HepG2 (cell line): ENCODE results near the gene TMEM156. TPM values are rescaled to one million over a fixed set of nuclear protein-coding genes. Genes with fewer than 3 reads are reported as not detected.
A peak's percentile ranks its signal among the peaks of the same experiment; 100 is the strongest.

Source experiments
- ATAC-seq: fragments of 200-7000 bp; cut with Tn5 transposase; 3 replicates; pipeline ENCODE4 v1.9.1; 2020; ENCODE audit warnings: mild to moderate bottlenecking, moderate library complexity
- BruUV-seq: library from RNA; stranded (reverse); fragments of 400-500 nt; replicated peaks from 2 replicates; lab custom pipeline; 2021; lab: Mats Ljungman, UMichigan
- CTCF ChIA-PET: fragments of 300-600 bp; formaldehyde crosslinking; extraction: SDS; loops from one replicate; lab custom pipeline; 2021; ENCODE audit warnings: low total read pairs, inconsistent platforms, low intra/inter-chr PET ratio; lab: Yijun Ruan, JAX
- POLR2A ChIA-PET: fragments of 350-600 bp; sonication (Branson Sonifier 250); formaldehyde crosslinking; loops from one replicate; lab custom pipeline; 2020; ENCODE audit warnings: antibody characterized with exemption, inconsistent platforms; lab: Yijun Ruan, JAX
- DNase-seq: peaks from one replicate; pipeline ENCODE4 v3.0.0-alpha.2; 2015; ENCODE audit warnings: low spot score
- FAIRE-seq: peaks from 3 replicates; lab custom pipeline; 2011; peaks lifted over from hg19 to GRCh38; lab: Jason Lieb, UNC
- H2AFZ ChIP-seq: one replicate; pipeline ENCODE4 v1.6.1; 2011; ENCODE audit warnings: low read length, inconsistent platforms
- H3K27ac ChIP-seq: fragments of 300-600 bp; 3 replicates; pipeline ENCODE4 v1.8.0; 2011; ENCODE audit warnings: mixed run types, mild to moderate bottlenecking, mixed read lengths, low read length, inconsistent platforms; ENCODE audit not compliant: insufficient read depth; ENCODE audit errors: extremely low read length
- H3K27me3 ChIP-seq, 2 experiments: fragments of 200-600 bp in 1 of 2; 2 replicates in 1 of 2; 3 replicates in 1 of 2; pipeline versions ENCODE4 v1.6.0 to v1.8.0; 2011; ENCODE audit warnings: low read length in 2 of 2, mild to moderate bottlenecking in 2 of 2, moderate library complexity in 2 of 2, inconsistent platforms in 1 of 2; ENCODE audit not compliant: insufficient read depth in 2 of 2, control insufficient read depth in 1 of 2
- H3K36me3 ChIP-seq, 2 experiments: fragments of 200-600 bp in 1 of 2; replicated peaks in 1 of 2; 2 replicates in 1 of 2; 3 replicates in 1 of 2; pipeline versions ENCODE4 v1.5.1 to v1.8.0; 2011; ENCODE audit warnings: low read length in 2 of 2, inconsistent platforms in 1 of 2; ENCODE audit not compliant: insufficient read depth in 2 of 2, control insufficient read depth in 1 of 2
- H3K4me1 ChIP-seq: 2 replicates; pipeline ENCODE4 v1.5.1; 2012; ENCODE audit warnings: low read length, inconsistent platforms; ENCODE audit not compliant: insufficient read depth
- H3K4me2 ChIP-seq: 2 replicates; pipeline ENCODE4 v1.6.0; 2011; ENCODE audit warnings: low read depth, low read length, inconsistent platforms
- H3K4me3 ChIP-seq, 3 experiments: fragments of 200-600 bp in 1 of 3; sonication (generic), shearing (Covaris generic) in 1 of 3; replicated peaks in 1 of 3; 2 replicates each; pipeline ENCODE4 v1.5.1; 2011 to 2016; ENCODE audit warnings: low read length in 3 of 3, inconsistent platforms in 2 of 3, low read depth in 2 of 3, mild to moderate bottlenecking in 2 of 3, control low read depth in 1 of 3, mixed read lengths in 1 of 3; ENCODE audit not compliant: insufficient read depth in 1 of 3
- H3K79me2 ChIP-seq: one replicate; pipeline ENCODE4 v1.6.1; 2011; ENCODE audit warnings: low read length, inconsistent platforms; ENCODE audit not compliant: insufficient read depth
- H3K9ac ChIP-seq: 2 replicates; pipeline ENCODE4 v1.6.0; 2011; ENCODE audit warnings: mild to moderate bottlenecking, low read depth, low read length, inconsistent platforms; ENCODE audit not compliant: insufficient read depth
- H3K9me3 ChIP-seq: 2 replicates; pipeline ENCODE4 v1.5.1; 2012; ENCODE audit warnings: mild to moderate bottlenecking, low read length
- H4K20me1 ChIP-seq: 2 replicates; pipeline ENCODE4 v1.6.0; 2011; ENCODE audit warnings: inconsistent platforms, mild to moderate bottlenecking, low read length, moderate library complexity; ENCODE audit not compliant: insufficient read depth
- GATAD1 ChIP-seq: IDR thresholded peaks from 2 replicates; pipeline ENCODE4 v1.6.1; 2016; ENCODE audit warnings: missing genetic modification reagents, missing compliant biosample characterization
- HMGA1 ChIP-seq: sonication (generic); formaldehyde crosslinking; conservative IDR thresholded peaks from 2 replicates; pipeline ENCODE4 v1.4.0; 2020; ENCODE audit warnings: missing genetic modification reagents
- HNF4G ChIP-seq, 2 experiments: sonication (generic) in 1 of 2; formaldehyde crosslinking in 1 of 2; IDR thresholded peaks; 2 replicates each; pipeline versions ENCODE4 v1.4.0 to v1.6.1; 2011 to 2020; ENCODE audit warnings: borderline replicate concordance in 2 of 2, low read depth in 2 of 2, mild to moderate bottlenecking in 2 of 2, low read length in 1 of 2, missing genetic modification reagents in 1 of 2, moderate library complexity in 1 of 2
- PHF20 ChIP-seq: sonication (generic); formaldehyde crosslinking; IDR thresholded peaks from 2 replicates; pipeline ENCODE4 v1.5.0; 2020; ENCODE audit warnings: mild to moderate bottlenecking, missing genetic modification reagents
- TBP ChIP-seq: sonication (generic); formaldehyde crosslinking; IDR thresholded peaks from 2 replicates; pipeline ENCODE4 v1.5.0; 2020; ENCODE audit warnings: missing genetic modification reagents
- TFE3 ChIP-seq: IDR thresholded peaks from 2 replicates; pipeline ENCODE4 v1.6.1; 2016
- WGBS: methylation state at CpG from one replicate; pipeline ENCODE4 v1.1.6; 2017; ENCODE audit warnings: low lambda C conversion rate; 5-methylcytosine and 5-hydroxymethylcytosine counted together
- in situ Hi-C: cut with HindIII; loops from 2 replicates; pipeline ENCODE4 v1.10.0; 2017; ENCODE audit warnings: low pct_unique_long_range_greater_than_20kb; ENCODE audit not compliant: extremely low pct_ligation_motif_present
- intact Hi-C: fragments of 100-400 bp; cut with micrococcal nuclease; formaldehyde crosslinking; loops from one replicate; pipeline ENCODE4 v1.10.0; 2022; ENCODE audit not compliant: unreplicated experiment
- polyA plus RNA-seq, 8 experiments: library from polyadenylated mRNA; depleted of rRNA in 3 of 8; stranded (reverse) in 7 of 8; unstranded in 1 of 8; fragments of >200 nt; fragmentation: Illumina TruSeq in 4 of 8; extraction: Trizol in 4 of 8; gene quantifications; 2 replicates each; pipeline versions ENCODE4 v1.2.1 to v1.2.3, GENCODE V29; 2011 to 2016; ENCODE audit warnings: low read depth in 4 of 8, missing spikeins in 1 of 8, mixed read lengths in 1 of 8; ENCODE audit not compliant: insufficient read depth in 1 of 8
- total RNA-seq, 5 experiments: library from RNA; depleted of rRNA; stranded (reverse); fragments of >200 nt; fragmentation: Illumina TruSeq; extraction: Trizol; gene quantifications; 2 replicates each; pipeline ENCODE4 v1.2.3, GENCODE V29; 2016; ENCODE audit warnings: low read depth in 1 of 5
- TF ChIP-seq, protein P1 (sequence below): sonication (generic); formaldehyde crosslinking; IDR thresholded peaks from 2 replicates; pipeline ENCODE4 v1.4.0; 2020; ENCODE audit warnings: mild to moderate bottlenecking, missing genetic modification reagents

Gene TMEM156
- total and polyA plus RNA-seq, 2 of the 13 experiments (the other 11 are each of a cell fraction or from before 2014, with no cell fraction given), result 1.6 TPM; not detected in 1

DNA sequence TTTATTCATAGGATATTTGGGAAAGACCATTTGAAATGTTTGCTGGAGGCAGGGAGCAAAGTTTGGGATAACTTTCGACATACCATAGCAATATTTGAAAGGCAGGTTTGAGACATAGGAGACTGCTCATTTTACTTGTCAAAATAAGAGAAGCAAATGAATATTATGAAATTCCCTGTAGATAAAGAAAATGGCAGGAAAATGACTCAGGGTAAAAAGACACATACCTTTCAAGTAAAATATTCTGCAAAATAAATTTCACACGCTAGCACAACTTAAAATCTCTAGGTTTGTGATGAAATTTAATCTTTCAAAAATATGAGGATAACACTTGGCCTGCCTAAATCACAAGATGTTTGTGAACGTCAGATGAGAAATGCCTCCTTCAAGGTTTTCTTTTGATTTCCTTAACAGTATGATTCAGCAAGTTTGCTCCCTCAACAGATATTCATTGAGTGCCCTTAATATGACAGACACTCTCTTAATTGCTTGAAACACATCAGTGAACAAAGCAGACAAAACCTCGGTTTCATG, 6.6 kb downstream of the TMEM156 start:
- in situ Hi-C loops (no loop called here), intact Hi-C loops (no loop called here)
- Histone ChIP-seq H3K9ac (no peak overlapping the region), H3K4me1 (peaks cover 8% of the 10 kb centered on the region), H3K36me3 (no peaks in the 10 kb centered on the region), H3K27me3 (no peaks in the 10 kb centered on the region), H3K27ac (no peak overlapping the region), H3K79me2 (no peaks in the 10 kb centered on the region), H4K20me1 (no peaks in the 10 kb centered on the region), H3K9me3 (no peaks in the 10 kb centered on the region), H2AFZ (no peak overlapping the region), H3K4me3 (no peak overlapping the region), H3K4me2 (no peak overlapping the region)
- ChIA-PET CTCF (no interaction called here), POLR2A (no interaction called here)
- no TSS peak for BruUV-seq
- FAIRE-seq, result no peak
- WGBS, result 71% methylated on average over 4 of the region's 4 CpGs
- ATAC-seq, result no peak
- DNase-seq, result peak; percentile 19
- TF ChIP-seq HMGA1 (no peak), PHF20 (CRISPR knock-in tag) (no peak), TBP (CRISPR knock-in tag) (no peak), TFE3 (CRISPR knock-in tag) (no peak), GATAD1 (no peak), HNF4G (IDR thresholded peaks at IDR 0.05; ENCODE audit: borderline replicate concordance, low read depth, low read length) (no peak), HNF4G (CRISPR knock-in tag; IDR thresholded peaks at IDR 0.05; ENCODE audit: borderline replicate concordance, low read depth) (no peak)
- TF ChIP-seq, protein P1, sequence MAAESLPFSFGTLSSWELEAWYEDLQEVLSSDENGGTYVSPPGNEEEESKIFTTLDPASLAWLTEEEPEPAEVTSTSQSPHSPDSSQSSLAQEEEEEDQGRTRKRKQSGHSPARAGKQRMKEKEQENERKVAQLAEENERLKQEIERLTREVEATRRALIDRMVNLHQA, result no peak
